NCI-H1694 (cell line): ENCODE measurements around the gene CFAP100.

ENCODE experiments used
- DNase-seq: peaks from one replicate; lab custom pipeline; 2025; lab: John Stamatoyannopoulos, UW

Gene CFAP100

DNA sequence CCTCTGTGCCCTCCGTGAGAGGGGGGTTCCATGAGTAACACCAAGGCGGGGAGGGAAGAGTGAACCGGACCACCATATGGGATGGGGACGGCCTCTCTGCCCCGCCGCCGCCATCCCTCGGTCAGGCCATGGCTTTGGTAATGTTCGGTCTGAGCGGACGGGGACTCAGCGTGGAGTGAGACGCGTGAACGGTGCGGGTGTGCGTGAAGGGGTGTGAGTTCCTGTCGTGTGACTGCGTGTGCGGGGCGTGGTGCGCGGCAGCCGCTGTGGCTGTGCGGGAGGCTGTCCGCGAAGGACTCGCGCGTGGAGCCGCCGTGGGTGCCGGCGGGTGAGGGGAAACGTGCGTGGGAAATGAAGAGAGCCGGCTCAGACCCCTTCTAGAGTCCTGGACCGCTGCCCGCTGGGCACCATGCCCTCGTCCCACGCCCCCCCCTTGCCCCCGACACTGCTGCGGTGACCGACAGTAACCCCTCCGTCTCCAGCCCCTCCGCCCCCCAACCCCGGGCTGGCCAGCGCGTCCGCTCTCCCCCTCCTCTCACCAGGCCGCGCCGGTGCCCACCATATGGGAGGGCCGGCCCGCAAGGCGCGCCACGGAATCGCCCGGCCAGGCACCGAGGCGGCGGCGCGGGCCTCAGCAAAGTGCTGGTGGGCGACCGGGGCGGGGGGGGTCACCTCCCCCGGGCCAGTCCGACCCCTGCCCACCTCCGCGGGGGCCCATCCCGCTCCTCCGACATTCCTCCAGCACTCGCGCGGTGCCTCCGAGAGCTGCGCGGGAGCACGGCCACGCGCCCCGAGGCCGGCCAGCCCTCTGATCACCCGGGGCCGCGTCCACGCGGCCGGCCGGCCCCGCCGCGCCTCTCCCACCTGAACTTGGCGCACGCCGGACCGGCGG lies 38.1 kb upstream of the CFAP100 start:
- no peak for DNase-seq

- no peak for DNase-seq
Observed at GRCh38 chr3:126357295-126358037, 37.2 kb upstream of the CFAP100 start, which contains the start of gene KLF15. KLF15 (minus strand) TSS chr3:126357408; CDS start chr3:126352922, 4,486 bp downstream.

GRCh38 chr3:126358038-126358815 lies 36.5 kb upstream of the CFAP100 start:
- no peak for DNase-seq

DNA sequence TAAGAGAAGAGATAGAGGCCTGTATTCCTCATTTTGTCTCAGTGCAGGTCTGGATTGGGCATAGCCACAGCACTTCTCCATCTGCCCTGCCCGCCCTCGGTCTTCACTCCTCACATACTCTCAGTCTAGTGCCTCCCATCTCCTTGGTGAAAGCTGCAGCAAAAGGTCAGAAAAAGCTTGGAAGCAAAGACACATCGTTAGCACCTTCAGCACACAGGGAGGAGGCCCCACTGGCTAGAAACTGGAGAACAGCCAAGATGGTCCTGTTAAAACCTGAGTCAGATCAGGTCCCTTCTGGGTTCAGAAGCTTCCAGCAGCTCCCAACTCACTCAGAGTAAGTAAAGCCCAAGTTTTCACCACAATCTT lies 35.9 kb upstream of the CFAP100 start:
- DNase-seq, result no peak

DNA sequence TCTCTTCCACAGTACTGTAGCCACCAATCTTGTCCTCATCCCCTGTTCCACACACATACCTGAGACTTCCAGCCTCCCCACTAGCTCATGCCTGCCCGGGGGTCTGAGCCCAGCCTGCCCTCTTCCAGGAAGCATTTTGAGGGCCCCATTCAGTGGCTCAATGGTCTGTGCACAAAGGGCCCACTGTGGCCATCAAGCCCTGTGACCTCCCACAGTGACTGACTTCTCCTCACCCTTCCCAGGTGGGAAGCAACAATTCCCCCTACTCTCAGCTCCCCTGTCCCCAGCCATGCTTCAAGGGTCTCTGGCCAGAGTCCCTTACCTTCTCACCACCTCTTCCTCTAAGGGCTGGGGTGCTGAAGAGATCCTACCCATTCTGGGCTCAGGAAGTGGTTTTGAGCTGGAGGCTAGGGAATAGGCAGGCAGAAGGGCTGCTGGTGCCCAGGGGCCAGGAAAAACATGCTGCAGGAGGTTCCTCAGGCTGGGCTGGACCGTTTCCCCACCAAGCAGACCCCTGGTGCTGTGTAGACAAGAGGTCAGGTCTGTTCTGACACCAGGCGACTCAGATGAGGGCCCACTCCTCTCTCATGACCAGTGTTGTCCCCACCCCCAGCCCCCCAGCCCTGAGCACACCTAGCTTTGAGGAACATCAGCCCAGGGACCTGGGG lies 34.5 kb upstream of the CFAP100 start:
- no peak for DNase-seq

GRCh38 chr3:126360714-126361060 lies 34.0 kb upstream of the CFAP100 start:
- DNase-seq, result no peak

DNA sequence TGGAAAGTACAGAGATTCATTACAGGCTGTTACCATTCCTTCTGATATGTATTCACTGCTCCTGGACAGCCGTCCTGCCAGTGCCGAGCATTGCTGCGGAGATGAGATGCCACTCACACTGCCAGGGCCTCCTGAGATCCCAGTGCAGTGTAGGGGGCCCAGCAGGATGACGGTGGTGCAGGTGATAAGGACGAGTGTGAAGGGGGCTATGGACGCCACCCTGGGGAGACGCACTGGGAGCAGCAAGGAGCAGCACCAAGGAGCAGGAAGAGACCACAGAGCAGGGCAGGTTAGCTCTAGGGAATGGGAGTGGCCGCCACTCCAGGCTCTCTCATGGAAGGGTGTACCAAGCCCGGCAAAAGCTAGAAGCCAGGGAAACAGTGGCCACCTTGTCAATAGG lies 33.5 kb upstream of the CFAP100 start:
- no peak for DNase-seq

GRCh38 chr3:126364130-126364695 lies 30.5 kb upstream of the CFAP100 start:
- no peak for DNase-seq

- no peak for DNase-seq
Observed at GRCh38 chr3:126364731-126365301, 29.9 kb upstream of the CFAP100 start.

DNA sequence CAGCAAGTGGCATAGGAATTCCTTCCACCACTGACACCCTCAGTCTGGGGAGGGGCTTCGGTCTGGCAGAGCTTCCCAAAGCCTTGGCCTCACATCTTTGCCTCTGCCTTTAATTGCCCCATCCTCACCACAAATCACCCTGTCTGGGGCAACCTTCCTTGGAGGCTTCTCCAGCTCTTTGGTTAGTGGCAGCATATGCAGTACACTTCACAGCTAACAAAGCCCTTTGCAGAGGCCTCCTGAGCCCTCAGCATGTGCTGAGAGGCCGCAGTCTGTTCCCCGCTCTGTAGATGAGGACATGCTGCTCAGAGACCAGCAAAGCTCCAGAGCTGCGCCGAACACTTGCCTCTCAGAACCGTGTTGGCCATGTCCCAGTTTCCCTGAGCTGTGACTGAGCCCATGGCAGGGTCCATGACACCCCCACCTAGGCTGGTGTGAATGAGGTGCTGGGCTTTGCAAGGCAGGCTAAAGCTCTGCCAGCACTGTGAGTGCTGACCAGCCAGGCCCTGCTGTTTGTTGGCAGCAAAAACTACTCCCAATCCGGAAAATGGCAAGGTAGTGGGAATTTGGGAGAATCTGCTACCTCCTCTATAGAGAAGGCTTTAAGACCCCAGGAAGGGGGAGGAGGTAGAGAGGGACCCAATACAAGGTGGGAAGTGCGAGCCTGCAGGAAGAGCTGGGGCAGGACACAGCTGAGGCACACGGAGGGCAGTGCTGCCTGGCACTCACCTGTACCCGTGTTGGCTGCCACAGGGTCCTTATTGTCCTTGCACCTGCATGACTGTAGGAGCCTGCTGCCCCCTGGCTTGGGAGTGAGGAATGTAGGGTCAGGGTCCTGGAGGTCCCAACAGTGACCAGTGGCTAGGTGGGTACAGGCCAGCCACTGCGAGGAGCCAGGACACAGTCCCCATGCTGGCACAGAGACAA lies 29.1 kb upstream of the CFAP100 start:
- no peak for DNase-seq

DNA sequence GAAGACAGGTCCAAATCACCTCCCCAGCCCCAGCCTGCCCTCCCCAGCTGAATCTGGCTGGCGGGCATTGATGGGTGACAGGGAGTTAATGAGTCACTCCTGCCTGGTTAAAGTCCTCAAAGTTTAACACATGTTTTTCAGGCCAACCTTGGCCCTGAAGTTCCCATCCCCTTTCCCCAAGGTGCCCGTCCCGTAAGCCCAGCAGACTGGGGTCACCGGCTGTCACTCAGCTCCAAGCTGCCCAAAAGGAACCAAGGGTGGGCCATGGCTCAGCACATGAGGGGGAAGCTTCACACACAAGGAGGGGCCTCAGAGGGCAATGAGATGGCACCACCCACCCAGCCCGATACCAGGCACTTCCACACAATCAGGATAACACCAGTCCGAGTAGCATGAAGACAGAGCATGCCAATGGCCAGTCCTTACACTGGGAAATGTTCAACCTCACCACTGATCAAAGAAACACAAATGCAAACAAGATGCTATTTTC lies 27.3 kb upstream of the CFAP100 start:
- DNase-seq, result no peak

- DNase-seq, result no peak
Observed at GRCh38 chr3:126369490-126369889, 25.2 kb upstream of the CFAP100 start.

DNA sequence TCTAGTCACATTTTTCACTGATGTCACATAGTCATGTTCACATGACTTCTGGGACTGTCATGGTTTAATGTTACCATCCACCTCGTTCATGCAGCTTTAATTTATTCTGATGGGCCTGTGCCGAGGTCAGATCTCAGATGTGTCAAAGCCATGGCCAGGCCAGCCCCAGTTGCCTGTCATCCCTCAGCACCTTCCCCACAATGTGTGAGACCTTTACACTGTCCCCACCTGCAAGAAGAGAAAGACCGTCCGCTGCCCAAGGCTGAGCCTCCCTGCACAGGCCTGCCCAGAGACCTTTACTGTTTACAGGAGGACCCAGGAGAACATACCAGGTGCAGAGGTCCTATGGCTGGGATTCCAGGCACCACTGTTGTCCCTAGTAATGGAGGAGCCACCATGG lies 24.7 kb upstream of the CFAP100 start:
- DNase-seq, result no peak

DNA sequence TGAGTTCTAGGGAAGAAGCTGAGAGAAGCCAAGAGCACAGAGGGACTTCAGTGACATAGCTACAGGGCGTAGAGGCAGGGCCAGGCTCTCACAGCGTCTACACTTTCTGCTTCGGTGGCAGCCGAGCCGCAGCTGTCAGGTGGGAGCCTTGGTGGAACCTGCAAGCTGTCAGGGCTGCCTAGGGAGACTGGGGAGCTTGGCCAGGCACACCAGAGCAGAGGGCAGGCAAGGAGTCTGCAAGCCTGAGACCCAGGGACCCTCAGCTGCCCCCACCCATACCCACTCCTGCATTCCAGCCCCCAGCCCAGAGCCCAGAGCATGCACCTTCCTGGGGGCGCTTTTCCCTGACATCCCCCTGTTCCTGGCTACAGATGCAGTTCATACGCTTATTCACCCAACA lies 24.1 kb upstream of the CFAP100 start:
- DNase-seq, result no peak

DNA sequence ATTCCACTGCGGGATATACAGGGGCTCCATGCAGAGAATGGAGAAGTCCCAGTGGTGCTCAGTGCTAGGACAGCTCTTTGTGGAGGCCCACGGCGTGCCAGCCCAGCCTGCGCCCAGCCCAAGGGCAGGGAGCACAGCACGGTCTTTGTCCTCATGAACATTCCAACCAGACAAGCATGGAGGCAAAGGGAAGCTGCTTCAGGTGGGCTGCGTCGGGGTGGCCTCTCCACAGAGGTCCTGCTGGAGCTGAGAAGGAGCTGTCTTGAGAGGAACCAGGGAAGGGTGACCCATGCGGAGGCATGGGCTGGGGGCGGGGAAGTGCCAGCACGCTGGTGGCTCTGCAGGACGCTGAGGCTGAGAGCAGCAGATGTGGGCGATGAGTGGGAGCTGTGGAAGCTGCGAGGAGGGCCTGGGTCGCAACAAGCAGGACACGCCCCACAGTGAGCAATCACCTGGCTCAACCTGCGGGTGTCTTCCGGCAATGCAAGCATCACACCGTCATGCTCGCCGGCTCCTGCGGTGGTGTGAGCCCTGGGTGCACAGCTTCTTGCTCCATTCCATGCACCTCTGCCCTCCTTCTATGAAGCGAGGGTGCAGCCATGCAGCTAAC lies 23.5 kb upstream of the CFAP100 start:
- DNase-seq, result no peak

DNA sequence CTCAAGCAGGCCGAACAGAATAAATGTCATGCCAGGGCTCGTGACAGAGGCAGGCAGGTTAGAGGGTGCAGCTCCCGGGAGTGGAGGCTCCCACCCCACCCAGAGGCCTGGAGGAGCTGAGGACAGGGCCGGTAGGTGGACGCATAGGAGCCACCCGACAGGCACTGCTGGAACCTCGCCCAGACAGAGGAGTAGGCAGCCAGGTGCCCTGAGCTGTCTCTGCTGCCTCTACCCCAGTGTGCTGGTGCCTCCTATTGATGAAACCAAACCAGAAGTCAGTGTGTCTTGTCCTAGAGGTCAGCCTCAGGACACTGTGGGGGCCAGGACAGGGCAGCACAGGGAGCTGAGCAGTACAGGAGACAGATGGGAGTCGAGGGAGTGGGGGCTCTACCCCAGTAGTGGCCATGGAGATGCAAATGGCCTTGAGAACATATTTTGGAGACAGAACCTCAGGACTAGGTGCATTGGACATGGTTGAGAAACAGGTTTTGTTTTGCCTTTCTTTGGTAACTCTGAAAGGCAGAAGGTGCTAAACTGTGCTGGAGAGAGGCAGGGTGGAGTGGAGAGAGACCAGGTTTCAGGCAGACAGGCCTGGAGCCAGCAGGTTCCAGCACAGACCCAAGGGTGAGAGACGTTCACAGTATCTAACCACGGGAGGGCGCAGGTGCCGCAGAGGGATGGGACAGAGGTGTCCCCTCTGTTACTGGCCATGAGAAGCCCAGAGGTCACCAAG lies 22.1 kb upstream of the CFAP100 start:
- no peak for DNase-seq

GRCh38 chr3:126373146-126373613 lies 21.5 kb upstream of the CFAP100 start:
- DNase-seq, result no peak

GRCh38 chr3:126373682-126374601 lies 20.8 kb upstream of the CFAP100 start:
- no peak for DNase-seq
